NCI-H524 treated with DMSO at 0.1 percent for 48 hours (cell line): ENCODE results near the gene CORO2A.
"Not testable (repeated sequence)": the region's sequence is repeated elsewhere in the genome, so short reads cannot be mapped to it uniquely, and the experiment has no call there.

Experiments used
- DNase-seq: peaks from one replicate; lab custom pipeline; 2025; lab: John Stamatoyannopoulos, UW

The CORO2A gene

DNA sequence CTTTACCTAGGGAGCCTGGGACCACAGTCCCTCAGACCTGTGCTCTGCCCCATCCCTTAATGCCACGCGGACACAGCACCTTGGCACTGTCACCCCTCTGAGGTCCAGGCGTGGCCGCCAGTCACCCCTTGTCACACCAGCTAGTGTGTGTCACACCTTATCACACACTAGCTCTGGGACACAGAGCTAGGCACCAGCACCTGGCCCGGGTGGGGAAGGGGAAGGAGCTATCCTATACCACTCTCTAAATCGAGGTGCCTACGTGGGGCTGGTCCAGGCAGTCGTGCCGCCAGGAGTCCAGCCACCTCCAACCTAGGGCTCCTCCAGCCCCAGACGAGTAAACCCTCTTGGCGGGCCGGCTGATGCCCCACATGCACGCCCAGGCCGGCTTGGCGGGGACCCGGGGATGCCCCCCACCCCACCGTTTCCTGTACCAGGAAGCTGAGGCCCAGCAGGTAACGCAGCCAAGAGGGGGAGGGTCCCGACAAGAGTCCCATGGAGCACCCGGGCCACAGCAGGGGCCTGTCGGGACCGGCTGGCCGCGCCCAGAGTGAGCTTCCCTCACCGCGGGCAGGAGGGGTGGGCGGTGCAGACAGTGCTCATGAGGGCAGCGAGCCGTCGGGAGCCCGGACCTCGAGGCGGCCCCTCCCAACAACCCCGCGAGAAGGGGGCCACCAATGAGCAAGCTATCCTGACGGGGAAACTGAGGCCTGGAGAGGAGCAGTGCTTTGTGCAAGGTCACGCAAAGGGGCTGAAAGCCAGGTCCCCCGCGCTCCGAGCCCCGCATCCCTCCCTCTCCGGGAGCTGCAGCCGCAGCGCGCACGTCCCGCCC lies 550 bp downstream of the CORO2A start:
- no peak for DNase-seq

DNA sequence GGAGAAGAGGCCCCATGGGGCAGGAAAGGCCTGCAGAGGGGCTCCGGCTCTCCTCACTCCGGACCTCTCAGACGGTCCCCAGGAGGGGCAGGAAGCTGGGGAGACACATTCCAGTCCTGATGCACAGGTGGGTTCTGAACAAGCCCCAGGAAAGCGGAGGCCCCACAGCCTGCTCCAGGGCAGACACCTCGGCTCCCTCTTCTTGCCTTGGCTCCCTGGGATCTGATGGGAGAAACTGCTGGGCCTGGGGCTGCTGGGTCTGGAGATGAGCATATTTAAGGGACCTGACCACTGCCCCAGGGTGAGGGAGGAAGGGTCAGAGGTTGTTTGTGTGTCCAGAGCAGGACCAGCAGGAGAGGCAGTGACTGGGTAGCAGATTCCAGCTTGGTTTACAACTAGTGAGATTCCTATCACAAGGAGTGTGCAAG lies 1.2 kb downstream of the CORO2A start:
- DNase-seq: no peak

DNA sequence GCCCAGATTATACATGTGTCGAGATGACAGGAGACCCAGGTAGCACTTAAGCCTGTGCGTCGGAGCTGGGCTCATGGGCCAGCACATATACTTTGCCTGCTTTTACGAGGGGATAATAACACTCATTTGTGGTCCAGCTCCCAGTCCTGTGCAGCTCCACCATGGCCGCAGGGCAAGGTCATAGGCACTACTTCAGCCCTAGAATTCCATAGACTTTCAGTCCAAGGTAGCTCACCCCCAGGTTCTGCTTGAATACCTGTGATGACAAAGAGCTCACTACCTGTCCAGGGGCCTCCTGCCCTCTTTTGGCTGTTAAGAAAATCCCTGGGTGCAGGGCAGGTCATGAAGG lies 1.7 kb downstream of the CORO2A start:
- DNase-seq: no peak

DNA sequence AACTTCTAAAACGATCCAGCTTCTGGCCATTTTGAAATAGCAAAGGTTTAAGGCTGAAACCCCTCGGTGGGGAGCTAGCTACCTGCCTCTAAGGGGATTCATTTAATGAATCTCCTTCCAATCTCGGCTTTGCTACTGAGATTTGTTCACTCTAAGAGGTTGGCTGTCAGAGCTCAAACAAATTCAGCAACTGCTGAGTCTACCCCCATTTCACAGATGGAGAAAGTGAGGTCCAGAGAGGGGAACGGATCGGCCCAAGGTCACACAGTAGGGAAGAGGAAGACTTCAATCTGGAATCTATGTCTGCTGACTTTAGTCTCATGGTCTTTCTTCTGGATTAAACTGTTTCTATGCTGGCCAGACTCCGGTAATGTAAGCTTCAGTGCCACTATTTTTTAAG lies 3.0 kb downstream of the CORO2A start:
- no peak for DNase-seq

DNA sequence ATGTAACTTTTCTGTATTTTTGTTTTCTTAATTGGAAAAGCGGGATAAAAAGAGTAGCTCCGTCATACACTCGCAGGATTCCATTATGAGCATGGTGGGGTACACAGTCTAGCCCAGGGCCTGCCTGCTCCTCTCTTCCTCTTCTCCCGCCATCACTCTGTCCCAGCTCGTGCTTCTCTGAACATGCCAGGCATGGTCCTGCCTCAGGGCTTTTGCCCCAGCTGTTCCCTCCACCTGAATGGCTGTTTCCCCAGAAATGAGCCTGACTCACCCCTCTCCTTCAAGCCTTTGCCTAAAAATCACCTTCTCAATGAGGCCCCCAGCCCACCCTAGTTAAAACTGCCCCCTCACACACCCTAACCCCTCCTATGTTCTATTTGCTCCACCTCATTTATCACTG lies 4.5 kb downstream of the CORO2A start:
- no peak for DNase-seq

DNA sequence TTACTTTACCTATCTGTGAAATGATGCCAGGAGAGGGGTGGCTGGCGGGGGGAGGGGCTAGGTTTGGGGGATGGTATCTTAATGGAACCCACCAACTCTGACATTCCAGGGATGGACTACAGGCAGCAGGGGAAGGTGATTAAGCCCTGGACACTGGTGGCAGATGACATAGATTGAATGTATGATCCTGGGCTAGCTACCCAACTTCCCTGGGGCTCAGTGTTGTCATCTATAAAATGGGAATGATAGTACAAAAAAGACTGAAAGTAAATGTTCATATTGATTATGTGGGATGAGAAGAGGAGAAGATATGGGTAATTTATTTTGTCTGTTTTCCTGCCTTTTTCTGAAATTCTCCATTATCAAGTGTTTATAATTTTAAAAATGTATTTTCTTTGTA lies 6.2 kb downstream of the CORO2A start:
- DNase-seq: no peak

DNA sequence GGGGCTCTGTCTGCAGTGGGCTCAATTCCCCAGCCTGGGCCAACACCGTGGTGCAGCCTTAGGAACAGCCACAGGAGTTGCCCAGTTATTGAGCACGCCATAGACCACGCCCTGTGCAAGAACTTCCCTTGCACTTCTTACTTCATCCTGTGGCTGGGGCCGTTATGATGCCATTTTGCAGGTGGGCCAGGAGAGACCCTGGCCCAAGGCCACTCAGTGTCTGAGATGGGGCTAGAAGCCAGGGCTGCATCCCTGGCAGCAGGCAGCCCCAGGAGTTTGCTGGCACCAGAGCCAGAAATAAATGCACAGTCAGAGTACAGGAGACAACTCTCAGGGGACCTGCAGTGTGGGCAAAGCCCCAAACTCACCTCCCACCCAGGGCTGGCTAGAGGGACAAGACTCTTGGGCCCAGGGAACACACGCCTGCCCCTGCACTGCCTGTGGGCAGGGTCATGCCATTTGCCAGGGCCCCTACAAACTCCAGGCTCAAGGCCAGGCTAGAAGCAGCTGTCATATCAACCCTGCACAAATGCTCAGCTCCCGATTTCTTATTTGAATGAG lies 6.7 kb downstream of the CORO2A start:
- no peak for DNase-seq

DNA sequence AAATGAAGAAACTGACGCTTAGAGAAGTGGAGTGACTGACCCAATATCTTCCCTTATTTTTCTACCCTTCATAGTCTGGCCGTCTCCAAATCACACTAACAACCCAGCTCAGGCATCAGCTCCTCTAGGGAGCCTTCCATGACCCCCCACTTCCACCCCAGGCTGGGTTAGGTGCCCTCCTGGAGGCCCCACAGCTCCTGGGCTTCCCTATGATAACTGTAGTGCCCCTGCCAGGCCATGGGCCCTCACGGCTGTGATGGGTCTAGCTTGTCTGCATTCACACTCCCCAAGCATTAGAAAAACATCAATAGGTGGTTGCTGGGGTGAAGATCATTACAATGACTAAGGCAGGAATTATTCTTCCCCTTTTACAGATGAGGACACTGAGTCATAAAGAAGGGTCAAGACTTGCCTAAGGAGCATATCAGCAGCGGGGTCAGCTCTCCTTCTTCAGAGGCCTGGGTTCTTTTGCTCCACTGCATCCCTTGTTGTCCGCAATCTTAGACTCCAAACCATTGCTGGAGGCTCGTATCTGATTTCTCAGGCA lies 7.3 kb downstream of the CORO2A start:
- DNase-seq: no peak

DNA sequence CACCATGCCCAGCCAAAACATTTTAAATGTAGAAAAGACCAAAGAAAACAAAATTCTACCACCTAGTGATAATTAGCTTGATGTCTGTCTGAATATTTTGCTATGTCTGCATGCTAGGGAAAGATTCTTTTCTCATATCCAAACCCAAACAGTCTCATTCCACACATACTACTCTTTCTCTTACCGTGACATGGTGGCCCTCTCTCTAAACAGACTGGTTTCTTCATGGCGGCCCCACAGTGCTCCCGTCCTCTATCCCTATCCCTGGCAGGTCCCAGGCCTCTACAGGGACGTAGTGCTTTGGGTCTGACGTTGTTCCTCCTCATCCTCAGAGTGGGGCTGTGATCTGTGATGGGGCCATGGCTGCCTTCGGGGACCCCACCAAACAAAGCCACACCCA lies 8.1 kb downstream of the CORO2A start:
- no peak for DNase-seq

DNA sequence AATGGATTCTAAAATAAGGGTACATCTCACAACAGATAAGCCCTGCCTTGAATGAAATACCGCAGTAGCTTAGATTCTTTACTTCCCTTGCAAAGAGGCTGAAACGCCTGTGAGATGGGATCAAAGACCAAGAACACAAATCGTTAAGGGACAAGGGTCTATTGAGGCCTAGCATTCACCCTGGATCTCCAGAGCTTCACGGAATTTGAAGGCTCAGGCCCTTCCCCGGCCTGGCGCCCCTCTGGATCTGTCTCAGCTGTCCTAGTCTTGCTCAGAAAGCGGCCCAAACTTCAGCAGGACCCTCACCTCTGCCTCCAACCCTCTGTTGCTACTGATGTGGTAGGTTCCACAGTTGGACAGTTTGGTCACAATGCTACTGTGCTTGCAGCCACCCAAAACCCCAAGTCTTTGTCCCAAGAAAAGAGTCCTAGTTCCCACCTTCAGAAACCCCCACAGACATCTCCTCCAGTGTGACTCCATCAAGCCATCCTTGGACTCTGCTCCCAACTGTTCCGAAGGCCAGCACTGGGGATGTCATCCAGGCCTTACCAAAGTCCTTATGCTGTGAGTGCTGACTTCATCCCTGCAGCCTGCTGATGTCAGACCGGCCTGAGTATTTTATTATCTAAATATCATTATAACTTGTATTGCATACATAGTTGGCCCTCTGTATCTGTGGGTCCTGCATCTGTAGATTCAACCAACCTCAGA lies 9.4 kb downstream of the CORO2A start:
- no peak for DNase-seq

DNA sequence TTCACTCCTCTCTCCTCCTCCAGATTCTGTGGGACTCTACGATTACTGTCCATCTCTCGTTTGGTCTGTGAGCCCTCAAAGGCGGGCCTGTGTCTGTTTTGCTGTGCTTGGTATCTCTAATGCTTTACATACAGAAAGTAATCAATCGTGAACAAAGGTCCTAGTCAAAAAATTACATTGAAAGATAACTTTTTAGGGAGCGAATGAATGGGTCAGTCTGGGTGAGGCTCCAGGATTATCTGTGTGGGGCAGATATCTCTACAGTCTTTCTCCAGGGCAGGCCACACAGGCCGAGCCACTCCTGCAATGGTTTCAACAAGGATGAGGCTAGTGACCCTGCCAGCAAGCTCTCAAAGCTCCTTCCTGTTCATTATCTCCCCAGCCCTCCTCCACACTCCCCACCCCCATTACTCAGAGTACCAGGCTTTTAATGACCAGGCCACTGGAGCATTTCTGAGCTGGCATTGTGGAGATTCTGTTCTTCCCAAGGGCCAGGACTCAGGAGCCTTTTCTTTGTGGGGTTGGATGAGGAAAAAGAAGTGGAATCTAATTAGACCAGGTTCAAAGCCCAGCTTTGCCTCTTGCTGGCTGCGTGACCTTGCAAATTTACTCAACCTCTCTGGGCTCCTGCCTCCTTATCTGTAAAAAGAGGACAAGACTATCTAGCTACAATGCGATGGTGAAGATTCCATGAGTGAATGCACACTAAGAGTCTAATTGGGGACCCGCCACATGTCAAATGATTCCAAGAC lies 10.2 kb downstream of the CORO2A start:
- no peak for DNase-seq

DNA sequence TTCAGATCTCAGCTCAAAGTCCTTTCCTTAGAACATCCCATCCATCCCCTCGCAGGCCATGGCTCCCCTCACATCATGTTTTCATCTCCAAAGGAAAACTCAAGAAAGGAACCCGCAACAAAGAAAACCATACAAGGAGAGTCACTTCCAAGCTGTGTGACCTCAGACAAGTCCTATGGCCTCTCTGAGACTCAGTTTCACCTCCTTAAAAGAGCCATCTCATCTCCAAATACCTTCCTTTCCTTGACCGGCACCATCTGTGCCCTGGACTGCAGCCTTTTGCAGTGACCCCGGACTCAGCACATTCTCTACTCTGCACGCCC lies 10.7 kb downstream of the CORO2A start:
- no peak for DNase-seq

DNA sequence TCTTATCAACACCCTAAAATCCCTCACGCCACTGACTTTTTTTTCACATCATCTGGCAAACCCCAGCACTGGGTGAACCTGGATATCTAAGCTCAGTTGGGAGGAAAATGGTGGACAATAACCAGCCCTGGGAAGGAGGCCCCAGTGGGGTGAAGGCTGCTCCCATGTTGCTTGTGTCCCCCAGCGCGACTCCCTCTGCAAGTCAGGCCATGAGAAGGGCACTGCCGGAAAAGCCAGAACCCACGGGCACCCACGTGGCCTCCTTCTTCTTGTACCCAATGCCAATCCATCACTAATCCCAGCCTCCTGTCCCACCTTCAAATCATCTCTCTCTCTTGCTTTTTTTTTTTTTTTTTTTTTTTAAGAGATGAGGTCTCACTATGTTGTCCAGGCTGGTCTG lies 11.4 kb downstream of the CORO2A start:
- no peak for DNase-seq

DNA sequence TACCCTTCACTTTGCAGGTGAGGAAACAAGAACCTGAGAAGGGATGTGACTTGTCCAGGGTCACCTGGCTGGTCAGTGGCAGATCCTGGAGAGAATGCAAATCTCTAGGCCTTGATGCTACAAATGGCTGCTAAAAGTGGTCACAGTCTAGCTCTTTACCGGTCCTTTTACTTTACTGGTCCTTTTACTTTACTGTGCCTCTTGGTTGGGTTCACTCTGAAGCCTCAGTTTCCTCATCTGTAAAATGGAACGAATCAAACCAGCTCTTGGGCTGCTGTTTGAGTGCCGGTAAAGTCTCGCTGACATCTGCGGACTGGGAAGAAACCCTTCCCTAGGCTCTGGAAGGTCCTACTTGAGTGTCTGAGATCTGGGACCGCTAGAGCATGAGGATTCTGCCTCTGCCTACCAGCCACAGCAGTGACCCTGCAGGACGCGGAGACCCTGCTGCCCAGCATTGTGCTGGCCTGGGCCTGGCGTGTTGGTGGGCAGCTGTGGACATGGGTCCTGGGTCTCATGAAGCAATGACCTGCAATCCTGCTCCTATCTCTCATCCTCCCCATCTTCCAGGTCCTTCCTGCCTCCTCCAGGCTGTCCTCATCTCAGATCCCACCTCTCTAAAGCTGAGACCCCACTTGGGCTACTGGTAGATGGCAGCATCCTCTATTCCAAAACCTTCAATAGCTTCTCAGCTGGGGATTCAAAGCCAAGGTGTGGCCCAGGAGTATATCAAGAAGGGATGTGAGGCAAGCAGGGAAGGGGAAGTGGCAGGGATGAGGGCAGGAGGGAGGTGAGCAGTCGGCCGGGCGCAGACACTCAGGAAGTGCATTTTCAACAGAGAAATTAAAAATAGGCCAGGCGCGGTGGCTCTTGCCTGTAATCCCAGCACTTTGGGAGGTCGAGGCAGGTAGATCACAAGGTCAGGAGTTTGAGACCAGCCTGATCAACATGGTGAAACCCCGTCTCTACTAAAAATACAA lies 13.3 kb downstream of the CORO2A start:
- no peak for DNase-seq

DNA sequence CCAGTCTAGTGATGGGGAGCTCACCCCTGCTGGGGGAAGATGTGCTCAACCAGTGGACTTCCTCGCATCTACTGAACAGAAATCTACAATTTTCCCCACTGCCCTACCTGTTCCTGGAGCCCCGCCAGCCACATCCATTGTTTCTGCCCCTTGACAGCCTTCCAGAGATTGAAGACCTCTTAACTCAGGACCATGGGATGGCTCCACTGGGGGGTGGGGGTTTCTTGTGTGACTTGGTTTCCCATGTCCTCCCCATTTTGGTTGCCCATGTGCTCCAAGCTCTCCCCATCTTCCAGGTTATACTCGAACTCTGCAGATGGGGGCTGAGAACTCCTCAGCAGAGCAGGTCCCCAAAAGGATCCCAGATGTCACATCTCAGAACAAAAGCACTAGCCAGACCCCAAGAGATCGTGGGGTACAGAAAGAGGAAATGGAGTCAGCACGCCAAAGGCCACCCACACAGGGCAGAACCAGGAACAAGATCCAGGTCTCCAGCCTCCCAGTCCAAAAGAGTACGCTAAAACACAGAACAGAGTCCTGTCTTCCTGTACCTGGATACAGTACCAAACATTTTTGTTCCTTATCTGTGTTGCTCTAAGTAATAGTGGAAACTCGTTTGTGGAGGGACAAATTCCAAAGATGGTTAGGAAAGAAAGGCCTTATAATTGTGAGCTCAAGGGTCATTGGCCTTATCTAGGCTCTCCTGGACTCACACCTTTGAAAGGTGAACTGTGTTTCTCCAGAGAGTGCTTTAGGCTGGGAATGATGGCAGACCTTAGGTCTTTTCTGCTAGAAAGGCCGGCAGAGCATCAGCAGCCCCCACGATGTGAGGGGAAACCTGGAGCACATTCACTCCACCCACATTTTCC lies 15.8 kb downstream of the CORO2A start:
- no peak for DNase-seq

DNA sequence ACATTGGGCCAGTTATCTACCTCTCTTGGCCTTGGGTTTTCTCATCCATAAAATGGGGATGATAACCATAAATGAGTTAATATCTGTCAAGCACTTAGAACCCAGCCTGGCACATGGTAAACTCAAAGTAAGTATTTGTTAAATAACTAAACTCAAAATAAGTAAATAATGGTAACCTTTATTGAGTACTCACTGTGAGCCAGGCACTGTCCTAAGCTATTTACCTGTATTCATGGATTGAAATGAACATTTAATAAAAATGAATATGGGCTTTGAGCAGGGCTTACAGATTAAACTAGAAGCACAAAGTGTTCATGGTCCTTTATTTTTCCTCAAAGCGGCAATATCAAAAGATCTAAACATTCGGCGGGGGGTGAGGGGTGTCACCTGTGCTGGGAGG lies 16.7 kb downstream of the CORO2A start:
- no peak for DNase-seq

DNA sequence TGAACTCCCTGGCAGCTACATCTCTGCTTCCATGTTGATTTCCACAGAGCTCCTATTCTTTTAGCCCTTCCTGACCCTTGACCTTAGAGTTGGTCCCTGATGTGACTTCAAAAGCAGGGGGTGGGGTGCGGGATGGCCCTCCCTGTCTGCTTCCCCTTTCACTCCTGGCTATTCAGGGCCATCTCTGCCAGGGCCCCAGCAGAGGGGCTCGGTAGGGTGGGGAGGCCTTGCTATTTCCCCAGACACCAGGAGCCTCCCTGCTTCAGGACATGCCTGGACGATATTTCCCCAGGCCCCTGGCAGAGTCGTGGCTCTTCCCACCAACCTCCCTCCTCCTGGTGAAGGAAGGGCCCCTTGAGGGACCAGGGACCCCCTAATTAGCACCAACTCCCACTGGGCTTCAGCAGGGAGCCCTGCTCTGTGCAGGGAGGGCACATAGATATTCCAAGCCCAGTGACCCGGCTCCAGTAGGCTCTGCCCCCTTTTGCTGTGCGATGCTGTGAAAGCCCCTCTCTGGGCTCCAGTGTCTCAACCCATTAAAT lies 17.3 kb downstream of the CORO2A start:
- no peak for DNase-seq

DNA sequence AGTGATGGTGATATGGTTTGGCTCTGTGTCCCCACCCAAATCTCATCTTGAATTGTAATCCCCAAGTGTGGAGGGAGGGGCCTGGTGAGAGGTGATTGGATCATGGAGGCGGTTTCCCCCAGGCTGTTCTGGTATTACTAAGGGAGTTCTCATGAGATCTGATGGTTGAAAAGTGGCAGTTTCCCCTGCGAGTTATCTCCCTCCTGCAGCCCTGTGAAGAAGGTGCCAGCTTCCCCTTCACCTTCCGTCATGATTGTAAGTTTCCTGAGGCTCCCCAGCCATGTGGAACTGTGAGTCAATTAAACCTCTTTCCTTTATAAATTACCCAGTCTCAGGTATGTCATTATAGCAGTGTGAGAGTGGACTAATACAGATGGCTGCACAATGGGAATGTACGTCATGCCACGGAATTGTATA lies 17.9 kb downstream of the CORO2A start:
- not testable (repeated sequence) for DNase-seq

DNA sequence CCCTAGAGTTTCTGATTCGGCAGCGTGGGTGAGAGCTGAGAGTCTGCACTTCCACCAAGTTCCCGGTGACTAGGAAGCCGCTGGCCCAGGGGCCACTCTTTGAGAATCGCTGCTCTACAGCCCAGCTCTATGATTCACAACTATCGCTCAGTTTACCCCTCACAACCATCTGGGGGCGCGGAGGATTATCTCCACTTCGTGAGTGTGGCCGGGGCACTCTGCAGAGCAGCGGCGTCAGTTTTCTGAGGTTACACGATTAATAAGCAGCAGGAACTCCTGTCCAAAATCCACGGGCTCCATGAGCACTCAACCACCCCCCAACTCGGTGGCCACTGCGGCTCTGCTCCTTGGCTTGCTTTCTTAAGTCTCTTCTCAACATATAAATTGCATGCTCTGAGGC lies 19.3 kb downstream of the CORO2A start:
- DNase-seq: no peak

DNA sequence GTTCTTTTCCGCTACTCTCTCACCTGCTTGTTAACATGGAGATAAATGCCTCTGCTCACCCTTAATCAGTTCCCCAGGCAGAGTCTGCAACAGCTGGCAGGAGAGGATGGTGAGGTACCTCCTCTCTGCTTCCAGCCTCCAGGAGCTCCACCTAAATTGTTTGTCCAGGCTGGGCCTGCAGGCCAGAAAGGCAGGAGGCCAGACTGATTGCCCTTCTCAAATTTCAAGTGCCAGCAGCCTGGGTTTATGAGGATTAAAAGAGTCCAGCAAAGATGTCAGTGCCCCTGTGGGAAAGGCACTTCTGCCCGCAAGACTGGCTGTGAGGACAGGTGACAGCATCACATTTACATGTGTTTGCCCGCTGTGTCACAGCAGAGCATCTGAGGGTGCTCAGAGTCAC lies 19.8 kb downstream of the CORO2A start:
- peak; percentile 99 for DNase-seq
